Measurements from ENCODE around the gene STK25.

STK25 gene

GRCh38 chr2:241505781-241506201 lies 2.6 kb downstream of the STK25 start:
- peaks cover 30% of the 10 kb centered on the region for H3K4me1 ChIP-seq (ENCODE audit: control insufficient read depth, insufficient read depth, low read length)

GRCh38 chr2:241505086-241505780 lies 3.2 kb downstream of the STK25 start:
- Histone ChIP-seq H3K27me3 (replicated peaks; ENCODE audit: control insufficient read depth, insufficient read depth, low read length) (no peaks in the 10 kb centered on the region), H3K4me3 (ENCODE audit: low read length) (no peak overlapping the region), H3K4me1 (ENCODE audit: control insufficient read depth, insufficient read depth, low read length) (peaks cover 30% of the 10 kb centered on the region), H3K9ac (ENCODE audit: low read length) (no peak overlapping the region), H3K36me3 (ENCODE audit: control insufficient read depth, insufficient read depth, low read length, severe bottlenecking) (peaks cover 13% of the 10 kb centered on the region), H3K9me3 (ENCODE audit: control insufficient read depth, low read length) (no peaks in the 10 kb centered on the region)
- DNase-seq (ENCODE audit: low read depth) = no peak

More at GRCh38 chr2:241505781-241506201, 2.6 kb downstream of the STK25 start:
- H3K27me3 ChIP-seq (replicated peaks; ENCODE audit: control insufficient read depth, insufficient read depth, low read length) = no peaks in the 10 kb centered on the region
- H3K36me3 ChIP-seq (ENCODE audit: control insufficient read depth, insufficient read depth, low read length, severe bottlenecking) = peaks cover 13% of the 10 kb centered on the region
- no peak for DNase-seq (ENCODE audit: low read depth)
- H3K9me3 ChIP-seq (ENCODE audit: control insufficient read depth, low read length) = no peaks in the 10 kb centered on the region
- H3K9ac ChIP-seq (ENCODE audit: low read length) = no peak overlapping the region
- no peak overlapping the region for H3K4me3 ChIP-seq (ENCODE audit: low read length)

GRCh38 chr2:241503776-241504392 lies 4.5 kb downstream of the STK25 start:
- H3K4me3 ChIP-seq (ENCODE audit: low read length) = no peak overlapping the region
- no peaks in the 10 kb centered on the region for H3K9me3 ChIP-seq (ENCODE audit: control insufficient read depth, low read length)
- no peaks in the 10 kb centered on the region for H3K27me3 ChIP-seq (replicated peaks; ENCODE audit: control insufficient read depth, insufficient read depth, low read length)
- no peak for DNase-seq (ENCODE audit: low read depth)
- peaks cover 13% of the 10 kb centered on the region for H3K36me3 ChIP-seq (ENCODE audit: control insufficient read depth, insufficient read depth, low read length, severe bottlenecking)
- H3K4me1 ChIP-seq (ENCODE audit: control insufficient read depth, insufficient read depth, low read length) = peaks cover 22% of the 10 kb centered on the region
- H3K9ac ChIP-seq (ENCODE audit: low read length) = no peak overlapping the region

GRCh38 chr2:241502281-241502680 lies 6.1 kb downstream of the STK25 start:
- Histone ChIP-seq H3K36me3 (ENCODE audit: control insufficient read depth, insufficient read depth, low read length, severe bottlenecking) (peaks cover 14% of the 10 kb centered on the region), H3K4me3 (ENCODE audit: low read length) (no peak overlapping the region), H3K9me3 (ENCODE audit: control insufficient read depth, low read length) (no peaks in the 10 kb centered on the region), H3K4me1 (ENCODE audit: control insufficient read depth, insufficient read depth, low read length) (peaks cover 19% of the 10 kb centered on the region), H3K9ac (ENCODE audit: low read length) (no peak overlapping the region), H3K27me3 (replicated peaks; ENCODE audit: control insufficient read depth, insufficient read depth, low read length) (no peaks in the 10 kb centered on the region)
- no peak for DNase-seq (ENCODE audit: low read depth)

- Histone ChIP-seq H3K4me3 (ENCODE audit: low read length) (no peak overlapping the region), H3K4me1 (ENCODE audit: control insufficient read depth, insufficient read depth, low read length) (peaks cover 11% of the 10 kb centered on the region), H3K36me3 (ENCODE audit: control insufficient read depth, insufficient read depth, low read length, severe bottlenecking) (peaks cover 19% of the 10 kb centered on the region), H3K9me3 (ENCODE audit: control insufficient read depth, low read length) (no peaks in the 10 kb centered on the region), H3K9ac (ENCODE audit: low read length) (no peak overlapping the region), H3K27me3 (replicated peaks; ENCODE audit: control insufficient read depth, insufficient read depth, low read length) (no peaks in the 10 kb centered on the region)
- no peak for DNase-seq (ENCODE audit: low read depth)
These were observed 6.8 kb downstream of the STK25 start for GRCh38 chr2:241501551-241501950.

GRCh38 chr2:241501099-241501541 lies 7.3 kb downstream of the STK25 start:
- no peak for DNase-seq (ENCODE audit: low read depth)

GRCh38 chr2:241500431-241500975 lies 7.9 kb downstream of the STK25 start:
- Histone ChIP-seq H3K27me3 (replicated peaks; ENCODE audit: control insufficient read depth, insufficient read depth, low read length) (no peaks in the 10 kb centered on the region), H3K9me3 (ENCODE audit: control insufficient read depth, low read length) (no peaks in the 10 kb centered on the region), H3K4me1 (ENCODE audit: control insufficient read depth, insufficient read depth, low read length) (peaks cover 4% of the 10 kb centered on the region), H3K4me3 (ENCODE audit: low read length) (no peak overlapping the region), H3K9ac (ENCODE audit: low read length) (no peak overlapping the region), H3K36me3 (ENCODE audit: control insufficient read depth, insufficient read depth, low read length, severe bottlenecking) (peaks cover 30% of the 10 kb centered on the region)
- no peak for DNase-seq (ENCODE audit: low read depth)

More at GRCh38 chr2:241501099-241501541, 7.3 kb downstream of the STK25 start:
- Histone ChIP-seq H3K4me1 (ENCODE audit: control insufficient read depth, insufficient read depth, low read length) (peaks cover 9% of the 10 kb centered on the region), H3K9ac (ENCODE audit: low read length) (no peak overlapping the region), H3K36me3 (ENCODE audit: control insufficient read depth, insufficient read depth, low read length, severe bottlenecking) (peaks cover 24% of the 10 kb centered on the region), H3K4me3 (ENCODE audit: low read length) (no peak overlapping the region), H3K27me3 (replicated peaks; ENCODE audit: control insufficient read depth, insufficient read depth, low read length) (no peaks in the 10 kb centered on the region), H3K9me3 (ENCODE audit: control insufficient read depth, low read length) (no peaks in the 10 kb centered on the region)

- DNase-seq (ENCODE audit: low read depth) = no peak
- no peaks in the 10 kb centered on the region for H3K27me3 ChIP-seq (replicated peaks; ENCODE audit: control insufficient read depth, insufficient read depth, low read length)
- no peak overlapping the region for H3K4me3 ChIP-seq (ENCODE audit: low read length)
- peaks cover 35% of the 10 kb centered on the region for H3K36me3 ChIP-seq (ENCODE audit: control insufficient read depth, insufficient read depth, low read length, severe bottlenecking)
- H3K9me3 ChIP-seq (ENCODE audit: control insufficient read depth, low read length) = no peaks in the 10 kb centered on the region
- no peaks in the 10 kb centered on the region for H3K4me1 ChIP-seq (ENCODE audit: control insufficient read depth, insufficient read depth, low read length)
- H3K9ac ChIP-seq (ENCODE audit: low read length) = no peak overlapping the region
These were observed 8.4 kb downstream of the STK25 start for GRCh38 chr2:241500016-241500415.

GRCh38 chr2:241499146-241499965 lies 9.0 kb downstream of the STK25 start:
- peaks cover 41% of the 10 kb centered on the region for H3K36me3 ChIP-seq (ENCODE audit: control insufficient read depth, insufficient read depth, low read length, severe bottlenecking)
- H3K27me3 ChIP-seq (replicated peaks; ENCODE audit: control insufficient read depth, insufficient read depth, low read length) = no peaks in the 10 kb centered on the region
- no peak overlapping the region for H3K9ac ChIP-seq (ENCODE audit: low read length)
- no peaks in the 10 kb centered on the region for H3K9me3 ChIP-seq (ENCODE audit: control insufficient read depth, low read length)
- no peak for DNase-seq (ENCODE audit: low read depth)
- H3K4me1 ChIP-seq (ENCODE audit: control insufficient read depth, insufficient read depth, low read length) = no peaks in the 10 kb centered on the region
- H3K4me3 ChIP-seq (ENCODE audit: low read length) = no peak overlapping the region

GRCh38 chr2:241498115-241499070 lies 10.0 kb downstream of the STK25 start:
- no peaks in the 10 kb centered on the region for H3K9me3 ChIP-seq (ENCODE audit: control insufficient read depth, low read length)
- no peaks in the 10 kb centered on the region for H3K27me3 ChIP-seq (replicated peaks; ENCODE audit: control insufficient read depth, insufficient read depth, low read length)
- DNase-seq (ENCODE audit: low read depth) = no peak
- H3K9ac ChIP-seq (ENCODE audit: low read length) = no peak overlapping the region
- no peaks in the 10 kb centered on the region for H3K4me1 ChIP-seq (ENCODE audit: control insufficient read depth, insufficient read depth, low read length)
- no peak overlapping the region for H3K4me3 ChIP-seq (ENCODE audit: low read length)
- peaks cover 45% of the 10 kb centered on the region for H3K36me3 ChIP-seq (ENCODE audit: control insufficient read depth, insufficient read depth, low read length, severe bottlenecking)

Measured in adipocyte (in vitro differentiated cells).